SK-N-SH (cell line): ENCODE data around the gene GPC5. TPM values are rescaled to one million over a fixed set of nuclear protein-coding genes. Genes with fewer than 3 reads are reported as not detected.

Experiments used
- CTCF ChIA-PET: fragments of 300-600, 350-600 bp; formaldehyde crosslinking; extraction: SDS; loops from one replicate; lab custom pipeline; 2021; lab: Yijun Ruan, JAX
- POLR2A ChIA-PET: fragments of 350-600 bp; sonication (Branson Sonifier 250); formaldehyde crosslinking; extraction: SDS; loops from one replicate; lab custom pipeline; 2020; ENCODE audit warnings: antibody characterized with exemption, inconsistent platforms; lab: Yijun Ruan, JAX
- DNase-seq: peaks from one replicate; pipeline ENCODE4 v3.0.0; 2012
- H2AFZ ChIP-seq: fragments of 200-600 bp; sonication (generic); 2 replicates; pipeline ENCODE4 v1.8.1; 2016; ENCODE audit warnings: antibody characterized with exemption, mild to moderate bottlenecking, low read depth
- H3F3A ChIP-seq: fragments of 200-600 bp; sonication (generic); replicated peaks from 2 replicates; pipeline ENCODE3; 2016; ENCODE audit warnings: antibody characterized with exemption, mild to moderate bottlenecking; ENCODE audit not compliant: insufficient read depth
- H3K27ac ChIP-seq, 2 experiments: fragments of 200-500 bp in 1 of 2; fragments of 200-600 bp in 1 of 2; sonication (Bioruptor generic) in 1 of 2; sonication (generic), shearing (Covaris generic) in 1 of 2; 2 replicates each; pipeline versions ENCODE4 v1.5.1 to v1.6.1; 2014 to 2016; ENCODE audit warnings: low read depth in 2 of 2, inconsistent platforms in 1 of 2, low read length in 1 of 2, mild to moderate bottlenecking in 1 of 2, mixed read lengths in 1 of 2
- H3K27me3 ChIP-seq: fragments of 200-600 bp; sonication (generic), shearing (Covaris generic); 2 replicates; pipeline ENCODE4 v1.6.1; 2016; ENCODE audit warnings: mixed run types; ENCODE audit not compliant: insufficient read depth
- H3K36me3 ChIP-seq, 2 experiments: fragments of 200-500 bp in 1 of 2; fragments of 200-600 bp in 1 of 2; sonication (Bioruptor generic) in 1 of 2; sonication (generic) in 1 of 2; replicated peaks in 1 of 2; 2 replicates each; pipeline versions ENCODE3 to v1.5.1; 2014 to 2016; ENCODE audit warnings: low read length in 1 of 2, mild to moderate bottlenecking in 1 of 2; ENCODE audit not compliant: insufficient read depth in 2 of 2, control insufficient read depth in 1 of 2
- H3K4me1 ChIP-seq, 2 experiments: fragments of 200-500 bp in 1 of 2; fragments of 200-600 bp in 1 of 2; sonication (Bioruptor generic) in 1 of 2; sonication (generic), shearing (Covaris generic) in 1 of 2; 2 replicates each; pipeline versions ENCODE4 v1.5.1 to v1.6.1; 2014 to 2016; ENCODE audit warnings: low read depth in 1 of 2, low read length in 1 of 2, mixed run types in 1 of 2; ENCODE audit not compliant: insufficient read depth in 2 of 2, control insufficient read depth in 1 of 2
- H3K4me2 ChIP-seq: fragments of 200-600 bp; sonication (generic), shearing (Covaris generic); 2 replicates; pipeline ENCODE4 v1.6.1; 2017; ENCODE audit warnings: mixed run types
- H3K4me3 ChIP-seq, 2 experiments: fragments of 200-500 bp in 1 of 2; fragments of 200-600 bp in 1 of 2; sonication (Bioruptor generic) in 1 of 2; sonication (generic), shearing (Covaris generic) in 1 of 2; 2 replicates each; pipeline versions ENCODE4 v1.5.1 to v1.8.1; 2014 to 2016; ENCODE audit warnings: low read depth in 2 of 2, inconsistent platforms in 1 of 2, low read length in 1 of 2, mild to moderate bottlenecking in 1 of 2, mixed read lengths in 1 of 2, moderate library complexity in 1 of 2
- H3K79me2 ChIP-seq: fragments of 200-600 bp; sonication (generic); 2 replicates; pipeline ENCODE4 v1.8.1; 2017; ENCODE audit warnings: mild to moderate bottlenecking; ENCODE audit not compliant: insufficient read depth
- H3K9ac ChIP-seq: fragments of 200-600 bp; sonication (generic); 2 replicates; pipeline ENCODE4 v1.6.1; 2017; ENCODE audit warnings: mixed run types
- H3K9me2 ChIP-seq: fragments of 200-600 bp; sonication (generic); 2 replicates; pipeline ENCODE4 v1.6.1; 2017; ENCODE audit warnings: mixed run types
- H3K9me3 ChIP-seq: fragments of 200-600 bp; sonication (generic); 2 replicates; pipeline ENCODE4 v1.6.1; 2017; ENCODE audit warnings: mixed run types, mild to moderate bottlenecking, moderate library complexity
- H4K20me1 ChIP-seq: fragments of 200-600 bp; sonication (generic); 2 replicates; pipeline ENCODE4 v1.6.1; 2017; ENCODE audit warnings: mild to moderate bottlenecking, mixed run types; ENCODE audit not compliant: insufficient read depth
- CHD2 ChIP-seq: fragments of 150-350 bp; IDR thresholded peaks from 2 replicates; pipeline ENCODE4 v1.6.1; 2018; ENCODE audit warnings: low read length; ENCODE audit not compliant: partially characterized antibody
- CTCF ChIP-seq: fragments of 200-600 bp; sonication (generic); IDR thresholded peaks from 2 replicates; pipeline ENCODE4 v1.6.1; 2017; ENCODE audit warnings: antibody characterized with exemption, mild to moderate bottlenecking, moderate library complexity
- EP300 ChIP-seq, 2 experiments: IDR thresholded peaks; 2 replicates each; pipeline versions ENCODE4 v1.4.0 to v1.6.1; 2012; ENCODE audit warnings: borderline replicate concordance in 1 of 2, low read depth in 1 of 2, low read length in 1 of 2
- EZH2phosphoT487 ChIP-seq: fragments of 200-600 bp; sonication (generic); IDR thresholded peaks from 2 replicates; pipeline ENCODE4 v1.6.1; 2017; ENCODE audit warnings: low read depth, mixed run types, mild to moderate bottlenecking, antibody characterized with exemption, moderate library complexity, borderline replicate concordance
- IRF3 ChIP-seq: fragments of 150-350 bp; IDR thresholded peaks from 2 replicates; pipeline ENCODE4 v1.6.1; 2016; ENCODE audit warnings: mild to moderate bottlenecking, low read depth, low read length
- JUND ChIP-seq: IDR thresholded peaks from 2 replicates; pipeline ENCODE4 v1.4.0; 2012
- MXI1 ChIP-seq: IDR thresholded peaks from 2 replicates; pipeline ENCODE4 v1.6.1; 2012; ENCODE audit warnings: mild to moderate bottlenecking, low read depth, low read length, improper control_type of control experiment
- NFIC ChIP-seq: IDR thresholded peaks from 2 replicates; pipeline ENCODE4 v1.4.0; 2012; ENCODE audit warnings: borderline replicate concordance
- PBX3 ChIP-seq: IDR thresholded peaks from 2 replicates; pipeline ENCODE4; 2012
- RAD21 ChIP-seq: IDR thresholded peaks from 2 replicates; pipeline ENCODE4 v1.6.1; 2012; ENCODE audit warnings: mild to moderate bottlenecking, low read length
- RXRA ChIP-seq: IDR thresholded peaks from 2 replicates; pipeline ENCODE4 v1.4.0; 2012; ENCODE audit warnings: low read depth, mild to moderate bottlenecking, borderline replicate concordance
- SIN3A ChIP-seq: IDR thresholded peaks from 2 replicates; pipeline ENCODE4 v1.6.1; 2012; ENCODE audit warnings: low read depth, mild to moderate bottlenecking, low read length, moderate library complexity, borderline replicate concordance
- TCF12 ChIP-seq: IDR thresholded peaks from 2 replicates; pipeline ENCODE4 v1.4.0; 2012
- TEAD4 ChIP-seq: IDR thresholded peaks from 2 replicates; pipeline ENCODE4 v1.4.0; 2012; ENCODE audit warnings: mild to moderate bottlenecking, borderline replicate concordance; ENCODE audit not compliant: insufficient read depth
- YY1 ChIP-seq: IDR thresholded peaks from 2 replicates; pipeline ENCODE4 v1.4.0; 2012; ENCODE audit warnings: low read depth, mild to moderate bottlenecking
- WGBS: methylation state at CpG from one replicate; pipeline ENCODE4 v1.1.6; 2017; ENCODE audit warnings: low lambda C conversion rate; 5-methylcytosine and 5-hydroxymethylcytosine counted together
- polyA plus RNA-seq, 3 experiments: library from polyadenylated mRNA; depleted of rRNA; stranded (reverse); fragments of >200 nt; gene quantifications; 2 replicates each; pipeline ENCODE4 v1.2.3, GENCODE V29; 2012

GPC5 gene
- polyA plus RNA-seq, 1 of the 3 experiments (the other 2 are of a cell fraction): 0.03 TPM

- no peak for TF ChIP-seq IRF3
- TF ChIP-seq CTCF: no peak
These were observed 426.0 kb downstream of the GPC5 start (continued) for GRCh38 chr13:91824416-91824815.

GRCh38 chr13:91825516-91825915 is 427.1 kb downstream of the GPC5 start:
- TF ChIP-seq TCF12 (no peak), YY1 (no peak), TEAD4 (no peak), NFIC (no peak), RAD21 (no peak), MXI1 (no peak), SIN3A (no peak), CHD2 (no peak), PBX3 (no peak), CTCF (no peak), EZH2phosphoT487 (no peak), RXRA (no peak), EP300 (IDR thresholded peaks at IDR 0.05; ENCODE audit: borderline replicate concordance in 1 of 2, low read depth in 1 of 2, low read length in 1 of 2) (no peak), JUND (no peak)
- Histone ChIP-seq H3K9me3 (no peaks in the 10 kb centered on the region; the same call in 1 of the 2 replicates), H3K9me2 (no peaks in the 10 kb centered on the region), H3K27ac (no peak overlapping the region), H3K9ac (no peak overlapping the region), H3F3A (no peaks in the 10 kb centered on the region), H3K79me2 (no peaks in the 10 kb centered on the region), H2AFZ (no peak overlapping the region), H4K20me1 (no peaks in the 10 kb centered on the region), H3K4me3 (no peak overlapping the region), H3K4me2 (no peak overlapping the region), H3K4me1 (no peaks in the 10 kb centered on the region), H3K36me3 (no peaks in the 10 kb centered on the region), H3K27me3 (no peaks in the 10 kb centered on the region)
- DNase-seq: no peak
- CTCF ChIA-PET: interaction anchor here (1.1 kb wide), 1 partner anchor 8 kb away, joined by 5 read pairs; no protein-coding TSS in a partner anchor
- POLR2A ChIA-PET: no interaction called here
- 63% methylated on average over 2 of the region's 2 CpGs for WGBS
